C4-2B (cell line): ENCODE data around the gene SPTBN5.

Experiments
- H3K27ac ChIP-seq: fragments of 450-650 bp; 2 replicates; pipeline ENCODE4 v1.5.1; 2017
- CTCF ChIP-seq: fragments of 450-650 bp; conservative IDR thresholded peaks from 2 replicates; pipeline ENCODE4 v1.5.1; 2017; ENCODE audit warnings: mild to moderate bottlenecking
- ZFX ChIP-seq: fragments of 450-650 bp; IDR thresholded peaks from 2 replicates; pipeline ENCODE4 v1.6.1; 2017

The SPTBN5 gene

GRCh38 chr15:41936155-41936554 is 42.3 kb upstream of the SPTBN5 start:
- TF ChIP-seq ZFX, result no peak
- no peak for TF ChIP-seq CTCF
- H3K27ac ChIP-seq, result no peak overlapping the region

- H3K27ac ChIP-seq, result no peak overlapping the region
- no peak for TF ChIP-seq CTCF
- no peak for TF ChIP-seq ZFX
Observed at GRCh38 chr15:41935566-41936020, 41.7 kb upstream of the SPTBN5 start.

- H3K27ac ChIP-seq, result no peak overlapping the region
- TF ChIP-seq ZFX, result no peak
- no peak for TF ChIP-seq CTCF
Observed at GRCh38 chr15:41934843-41935242, 41.0 kb upstream of the SPTBN5 start.

- no peak overlapping the region for H3K27ac ChIP-seq
- TF ChIP-seq ZFX (no peak), CTCF (no peak)
Observed at GRCh38 chr15:41933771-41934170, 39.9 kb upstream of the SPTBN5 start.

- no peak overlapping the region for H3K27ac ChIP-seq
- TF ChIP-seq ZFX (no peak), CTCF (no peak)
Observed at GRCh38 chr15:41933326-41933725, 39.5 kb upstream of the SPTBN5 start.

- no peak for TF ChIP-seq CTCF
- TF ChIP-seq ZFX, result no peak
Observed at GRCh38 chr15:41932511-41933289, 38.8 kb upstream of the SPTBN5 start.

GRCh38 chr15:41932101-41932500 is 38.2 kb upstream of the SPTBN5 start:
- no peak overlapping the region for H3K27ac ChIP-seq
- no peak for TF ChIP-seq CTCF
- no peak for TF ChIP-seq ZFX

More at GRCh38 chr15:41932511-41933289, 38.8 kb upstream of the SPTBN5 start:
- no peak overlapping the region for H3K27ac ChIP-seq
